Ishikawa (cell line): ENCODE data around the gene TRAPPC12.

ENCODE experiments used
- CEBPB ChIP-seq: IDR thresholded peaks from 2 replicates; pipeline ENCODE4 v1.6.1; 2012
- EP300 ChIP-seq: IDR thresholded peaks from 2 replicates; pipeline ENCODE4 v1.6.1; 2012; ENCODE audit warnings: borderline replicate concordance
- FOXM1 ChIP-seq: IDR thresholded peaks from 2 replicates; pipeline ENCODE4 v1.6.1; 2012; ENCODE audit warnings: low read depth, borderline replicate concordance
- RAD21 ChIP-seq: IDR thresholded peaks from 2 replicates; pipeline ENCODE4 v1.6.1; 2012; ENCODE audit warnings: low read depth
- TAF1 ChIP-seq: IDR thresholded peaks from 2 replicates; pipeline ENCODE4 v1.6.1; 2012; ENCODE audit warnings: low read depth, mild to moderate bottlenecking
- TCF12 ChIP-seq: IDR thresholded peaks from 2 replicates; pipeline ENCODE4 v1.6.1; 2012; ENCODE audit warnings: low read depth
- TEAD4 ChIP-seq: IDR thresholded peaks from 2 replicates; pipeline ENCODE4 v1.6.1; 2012
- TF ChIP-seq, protein P1 (sequence below): IDR thresholded peaks from 2 replicates; pipeline ENCODE4 v1.6.1; 2012

DNA sequence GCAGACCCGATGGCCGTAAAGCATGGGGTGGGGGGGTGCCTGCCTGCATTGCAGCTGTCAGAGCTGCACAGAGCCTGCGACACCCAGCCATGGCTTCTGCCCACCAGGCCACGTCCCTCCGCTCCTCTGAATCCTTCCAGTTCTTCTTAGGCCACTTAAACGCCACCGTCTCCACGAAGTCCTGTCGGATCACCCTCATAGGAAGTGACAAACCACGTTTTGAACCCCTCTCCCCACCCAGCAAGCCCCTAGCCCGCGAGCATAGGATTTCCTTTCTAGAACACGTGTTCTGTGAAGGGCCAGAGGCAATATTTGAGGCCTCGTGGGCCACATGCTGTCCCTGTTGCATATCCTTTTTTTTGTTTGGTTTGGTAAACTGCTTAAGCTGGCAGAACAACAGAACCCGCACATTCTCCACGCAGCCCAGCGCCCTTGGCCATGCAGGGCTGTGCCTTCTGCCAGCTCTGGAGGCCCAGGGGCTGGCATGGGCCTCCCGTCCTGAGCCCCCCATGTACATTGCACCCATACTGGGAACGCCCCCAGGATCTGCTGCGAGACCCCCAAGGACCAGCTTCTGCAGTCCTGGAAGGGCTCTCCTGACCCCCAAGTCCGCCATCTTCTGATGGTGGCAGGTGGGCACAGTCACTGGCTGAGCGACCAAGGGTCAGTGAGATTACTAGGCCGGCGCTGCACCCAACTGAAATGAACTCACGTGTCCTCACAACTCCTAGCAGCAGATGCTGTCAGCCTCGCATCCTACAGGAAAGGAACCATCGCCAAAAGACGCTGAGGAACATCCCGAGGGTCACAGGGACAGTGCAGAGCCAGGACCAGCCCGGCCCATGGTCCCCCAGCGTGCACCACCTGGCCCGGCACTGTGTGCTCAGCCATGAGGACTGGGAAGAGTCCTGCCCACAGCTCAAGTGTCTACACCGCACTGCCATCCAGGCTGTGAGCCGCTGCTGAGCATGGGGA lies 104.8 kb downstream of the TRAPPC12 start:
- TF ChIP-seq, protein P1, sequence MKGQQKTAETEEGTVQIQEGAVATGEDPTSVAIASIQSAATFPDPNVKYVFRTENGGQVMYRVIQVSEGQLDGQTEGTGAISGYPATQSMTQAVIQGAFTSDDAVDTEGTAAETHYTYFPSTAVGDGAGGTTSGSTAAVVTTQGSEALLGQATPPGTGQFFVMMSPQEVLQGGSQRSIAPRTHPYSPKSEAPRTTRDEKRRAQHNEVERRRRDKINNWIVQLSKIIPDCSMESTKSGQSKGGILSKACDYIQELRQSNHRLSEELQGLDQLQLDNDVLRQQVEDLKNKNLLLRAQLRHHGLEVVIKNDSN = no peak
- no peak for TF ChIP-seq CEBPB
- no peak for TF ChIP-seq TEAD4
- TF ChIP-seq FOXM1 = no peak
- TF ChIP-seq TAF1 = no peak
- no peak for TF ChIP-seq TCF12
- no peak for TF ChIP-seq RAD21
- no peak for TF ChIP-seq EP300
